Upper lobe of left lung (tissue), 4 donors: ENCODE results near the gene BEST1.

ENCODE experiments used
- CTCF ChIP-seq, 6 experiments: fragments of 450-650 bp in 4 of 6; fragments of 200-600 bp in 2 of 6; sonication (generic) in 2 of 6; IDR thresholded peaks; one replicate each; pipeline ENCODE4 v1.5.1; 2016 to 2019; ENCODE audit warnings: antibody characterized with exemption in 6 of 6
- POLR2A ChIP-seq, 4 donors: fragments of 450-650 bp; IDR thresholded peaks; one replicate each; pipeline ENCODE4 v1.5.1; 2016 to 2017; ENCODE audit warnings: antibody characterized with exemption in 4 of 4, mild to moderate bottlenecking in 2 of 4

- TF ChIP-seq CTCF (IDR thresholded peaks at IDR 0.05) = no peak
- TF ChIP-seq POLR2A (IDR thresholded peaks at IDR 0.05) = no peak
Measured at GRCh38 chr11:61907871-61908729, 42.1 kb upstream of the BEST1 start.
